SK-N-SH treated with all-trans-retinoic acid at 6 μM for 48 hours (cell line): ENCODE measurements around the gene MAPKBP1.

Source experiments
- ATAC-seq: fragments of 200-7000 bp; cut with Tn5 transposase; 3 replicates; pipeline ENCODE4 v1.9.1; 2020; ENCODE audit warnings: mild to moderate bottlenecking, moderate library complexity
- ARNTL ChIP-seq: fragments of 450-650 bp; formaldehyde crosslinking; IDR thresholded peaks from 2 replicates; pipeline ENCODE4 v1.5.0; 2020; ENCODE audit warnings: low read depth, mild to moderate bottlenecking, moderate library complexity, borderline replicate concordance
- BACH2 ChIP-seq: fragments of 250-450 bp; sonication (Bioruptor Pico); IDR thresholded peaks from 2 replicates; pipeline ENCODE4 v1.9.0; 2021; ENCODE audit warnings: mild to moderate bottlenecking, borderline replicate concordance
- CREB5 ChIP-seq: fragments of 250-450 bp; sonication (Bioruptor Pico); IDR thresholded peaks from 2 replicates; pipeline ENCODE4 v1.5.1; 2020; ENCODE audit warnings: low read depth, mild to moderate bottlenecking, moderate library complexity
- CSDC2 ChIP-seq: fragments of 250-450 bp; sonication (Bioruptor Pico); IDR thresholded peaks from 2 replicates; pipeline ENCODE4 v1.5.0; 2020; ENCODE audit warnings: mild to moderate bottlenecking, moderate library complexity
- CSRNP3 ChIP-seq: fragments of 250-450 bp; sonication (Bioruptor Pico); IDR thresholded peaks from 2 replicates; pipeline ENCODE4 v1.5.1; 2021; ENCODE audit warnings: mild to moderate bottlenecking, moderate library complexity
- ESRRG ChIP-seq: fragments of 250-450 bp; sonication (Bioruptor Pico); IDR thresholded peaks from 2 replicates; pipeline ENCODE4 v1.6.1; 2021; ENCODE audit warnings: mild to moderate bottlenecking
- ISL1 ChIP-seq: fragments of 250-450 bp; sonication (Bioruptor Pico); IDR thresholded peaks from 2 replicates; pipeline ENCODE4 v2.1.2; 2022; ENCODE audit warnings: mild to moderate bottlenecking, moderate library complexity
- OSR1 ChIP-seq: fragments of 250-450 bp; sonication (Bioruptor Pico); IDR thresholded peaks from 2 replicates; pipeline ENCODE4 v1.8.0; 2022; ENCODE audit warnings: moderate library complexity, mild to moderate bottlenecking, inconsistent platforms
- POU6F1 ChIP-seq: fragments of 250-450 bp; sonication (Bioruptor Pico); IDR thresholded peaks from 2 replicates; pipeline ENCODE4 v1.8.0; 2021; ENCODE audit warnings: low read depth, mild to moderate bottlenecking, moderate library complexity, borderline replicate concordance
- RARB ChIP-seq: fragments of 250-450 bp; sonication (Bioruptor Pico); IDR thresholded peaks from 2 replicates; pipeline ENCODE4 v1.8.0; 2021; ENCODE audit warnings: mild to moderate bottlenecking, moderate library complexity
- SNAI2 ChIP-seq: fragments of 250-450 bp; sonication (Bioruptor Pico); IDR thresholded peaks from 2 replicates; pipeline ENCODE4 v1.5.0; 2020; ENCODE audit warnings: mild to moderate bottlenecking, moderate library complexity
- TCF4 ChIP-seq: fragments of 250-450 bp; sonication (Bioruptor Pico); IDR thresholded peaks from 2 replicates; pipeline ENCODE4 v1.8.0; 2021; ENCODE audit warnings: mild to moderate bottlenecking, moderate library complexity, borderline replicate concordance
- TOX ChIP-seq: fragments of 250-450 bp; sonication (Bioruptor Pico); IDR thresholded peaks from 2 replicates; pipeline ENCODE4 v1.8.0; 2021; ENCODE audit warnings: mild to moderate bottlenecking, moderate library complexity, borderline replicate concordance
- TSHZ2 ChIP-seq: fragments of 250-450 bp; sonication (Bioruptor Pico); IDR thresholded peaks from 2 replicates; pipeline ENCODE4 v1.5.0; 2020; ENCODE audit warnings: mild to moderate bottlenecking, moderate library complexity
- ZC3H10 ChIP-seq: fragments of 250-450 bp; sonication (Bioruptor Pico); IDR thresholded peaks from 2 replicates; pipeline ENCODE4 v1.5.1; 2021; ENCODE audit warnings: mild to moderate bottlenecking, moderate library complexity
- ZFP3 ChIP-seq: fragments of 250-450 bp; sonication (Bioruptor Pico); IDR thresholded peaks from 2 replicates; pipeline ENCODE4 v1.5.0; 2020; ENCODE audit warnings: mild to moderate bottlenecking, moderate library complexity
- ZNF565 ChIP-seq: fragments of 450-650 bp; formaldehyde crosslinking; conservative IDR thresholded peaks from 2 replicates; pipeline ENCODE4 v1.5.0; 2020; ENCODE audit warnings: low read depth, mild to moderate bottlenecking, moderate library complexity
- ZNF70 ChIP-seq: fragments of 450-650 bp; formaldehyde crosslinking; IDR thresholded peaks from 2 replicates; pipeline ENCODE4 v1.5.0; 2020; ENCODE audit warnings: mild to moderate bottlenecking, moderate library complexity
- ZNF8 ChIP-seq: fragments of 450-650 bp; formaldehyde crosslinking; IDR thresholded peaks from 2 replicates; pipeline ENCODE4 v1.5.0; 2020; ENCODE audit warnings: mild to moderate bottlenecking, moderate library complexity

MAPKBP1 gene

GRCh38 chr15:41801850-41802455, 27.7 kb downstream of the MAPKBP1 start:
- TF ChIP-seq TSHZ2, result no peak
- no peak for TF ChIP-seq POU6F1
- TF ChIP-seq CSDC2 (CRISPR knock-in tag), result no peak
- TF ChIP-seq ZNF70 (CRISPR knock-in tag), result no peak
- no peak for TF ChIP-seq ESRRG (CRISPR knock-in tag)
- TF ChIP-seq ZC3H10 (CRISPR knock-in tag), result no peak
- TF ChIP-seq ARNTL (CRISPR knock-in tag), result no peak
- no peak for TF ChIP-seq TOX (CRISPR knock-in tag)
- TF ChIP-seq ZFP3 (CRISPR knock-in tag), result no peak
- TF ChIP-seq CREB5 (CRISPR knock-in tag), result no peak
- no peak for TF ChIP-seq CSRNP3 (CRISPR knock-in tag)
- TF ChIP-seq OSR1, result no peak
- no peak for TF ChIP-seq TCF4 (CRISPR knock-in tag)
- ATAC-seq, result no peak

- TF ChIP-seq TCF4 (CRISPR knock-in tag) (no peak), TOX (CRISPR knock-in tag) (no peak), CREB5 (CRISPR knock-in tag) (no peak), ZC3H10 (CRISPR knock-in tag) (no peak)
- no peak for ATAC-seq
These were observed 30.1 kb downstream of the MAPKBP1 start for GRCh38 chr15:41804361-41804760.

GRCh38 chr15:41804916-41805666, 30.8 kb downstream of the MAPKBP1 start:
- no peak for ATAC-seq
- TF ChIP-seq ZNF70 (CRISPR knock-in tag), result no peak
- no peak for TF ChIP-seq TCF4 (CRISPR knock-in tag)
- TF ChIP-seq RARB (CRISPR knock-in tag), result no peak
- no peak for TF ChIP-seq BACH2
- TF ChIP-seq ZFP3 (CRISPR knock-in tag), result no peak
- TF ChIP-seq SNAI2 (CRISPR knock-in tag), result no peak

- no peak for ATAC-seq
- no peak for TF ChIP-seq ZNF565 (CRISPR knock-in tag)
- no peak for TF ChIP-seq CSDC2 (CRISPR knock-in tag)
- no peak for TF ChIP-seq TCF4 (CRISPR knock-in tag)
- TF ChIP-seq RARB (CRISPR knock-in tag), result no peak
- TF ChIP-seq TOX (CRISPR knock-in tag), result no peak
- no peak for TF ChIP-seq ZNF8 (CRISPR knock-in tag)
- TF ChIP-seq TSHZ2, result no peak
- no peak for TF ChIP-seq SNAI2 (CRISPR knock-in tag)
- no peak for TF ChIP-seq CREB5 (CRISPR knock-in tag)
- TF ChIP-seq ARNTL (CRISPR knock-in tag), result no peak
- TF ChIP-seq ISL1 (CRISPR knock-in tag), result no peak
These were observed 31.4 kb downstream of the MAPKBP1 start for GRCh38 chr15:41805711-41806110.
